Measurements from ENCODE around the gene CFAP69.

The CFAP69 gene

DNA sequence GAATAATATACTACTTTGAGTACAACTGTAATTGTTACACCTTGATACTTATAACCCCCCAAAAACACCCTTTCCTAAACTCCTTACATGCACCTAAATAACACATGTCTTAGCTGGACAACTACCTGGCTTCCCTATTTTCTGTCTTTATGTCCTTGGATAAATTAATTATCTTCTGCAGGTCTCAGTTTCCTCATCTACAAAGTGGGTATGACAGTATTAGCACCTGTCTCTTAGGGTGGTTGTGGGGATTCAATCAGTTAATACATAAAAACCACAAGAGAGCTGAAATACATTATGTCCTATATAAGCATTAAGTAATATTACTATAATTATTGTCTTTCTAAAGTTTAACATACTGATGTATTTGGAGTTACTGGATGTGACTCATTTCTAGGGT, 22.6 kb upstream of the CFAP69 start:
- TF ChIP-seq, protein P1, sequence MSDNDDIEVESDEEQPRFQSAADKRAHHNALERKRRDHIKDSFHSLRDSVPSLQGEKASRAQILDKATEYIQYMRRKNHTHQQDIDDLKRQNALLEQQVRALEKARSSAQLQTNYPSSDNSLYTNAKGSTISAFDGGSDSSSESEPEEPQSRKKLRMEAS (IDR thresholded peaks at IDR 0.05; ENCODE audit: low read depth, low read length), result no peak
- no peak for TF ChIP-seq POLR2A (IDR thresholded peaks at IDR 0.05; ENCODE audit: extremely low read depth, insufficient read length)
- TF ChIP-seq, protein P2, sequence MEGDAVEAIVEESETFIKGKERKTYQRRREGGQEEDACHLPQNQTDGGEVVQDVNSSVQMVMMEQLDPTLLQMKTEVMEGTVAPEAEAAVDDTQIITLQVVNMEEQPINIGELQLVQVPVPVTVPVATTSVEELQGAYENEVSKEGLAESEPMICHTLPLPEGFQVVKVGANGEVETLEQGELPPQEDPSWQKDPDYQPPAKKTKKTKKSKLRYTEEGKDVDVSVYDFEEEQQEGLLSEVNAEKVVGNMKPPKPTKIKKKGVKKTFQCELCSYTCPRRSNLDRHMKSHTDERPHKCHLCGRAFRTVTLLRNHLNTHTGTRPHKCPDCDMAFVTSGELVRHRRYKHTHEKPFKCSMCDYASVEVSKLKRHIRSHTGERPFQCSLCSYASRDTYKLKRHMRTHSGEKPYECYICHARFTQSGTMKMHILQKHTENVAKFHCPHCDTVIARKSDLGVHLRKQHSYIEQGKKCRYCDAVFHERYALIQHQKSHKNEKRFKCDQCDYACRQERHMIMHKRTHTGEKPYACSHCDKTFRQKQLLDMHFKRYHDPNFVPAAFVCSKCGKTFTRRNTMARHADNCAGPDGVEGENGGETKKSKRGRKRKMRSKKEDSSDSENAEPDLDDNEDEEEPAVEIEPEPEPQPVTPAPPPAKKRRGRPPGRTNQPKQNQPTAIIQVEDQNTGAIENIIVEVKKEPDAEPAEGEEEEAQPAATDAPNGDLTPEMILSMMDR (IDR thresholded peaks at IDR 0.05; ENCODE audit: low read depth, low read length), result no peak
- TF ChIP-seq MYC (IDR thresholded peaks at IDR 0.05; ENCODE audit: low read depth, low read length), result no peak
- DNase-seq (ENCODE audit: low read depth), result no peak
- no peak overlapping the region for H3K4me3 ChIP-seq (ENCODE audit: low read depth, low read length)

GRCh38 chr7:90222811-90223725, 21.9 kb upstream of the CFAP69 start:
- TF ChIP-seq MYC (IDR thresholded peaks at IDR 0.05; ENCODE audit: low read depth, low read length) (no peak), POLR2A (IDR thresholded peaks at IDR 0.05; ENCODE audit: extremely low read depth, insufficient read length) (no peak)
- TF ChIP-seq, protein P2 (IDR thresholded peaks at IDR 0.05; ENCODE audit: low read depth, low read length), result no peak
- TF ChIP-seq, protein P1 (IDR thresholded peaks at IDR 0.05; ENCODE audit: low read depth, low read length), result no peak
- no peak overlapping the region for H3K4me3 ChIP-seq (ENCODE audit: low read depth, low read length)
- no peak for DNase-seq (ENCODE audit: low read depth)

GRCh38 chr7:90224195-90224594, 20.8 kb upstream of the CFAP69 start:
- TF ChIP-seq, protein P2 (IDR thresholded peaks at IDR 0.05; ENCODE audit: low read depth, low read length), result no peak
- TF ChIP-seq, protein P1 (IDR thresholded peaks at IDR 0.05; ENCODE audit: low read depth, low read length), result no peak
- TF ChIP-seq MYC (IDR thresholded peaks at IDR 0.05; ENCODE audit: low read depth, low read length), result no peak
- TF ChIP-seq POLR2A (IDR thresholded peaks at IDR 0.05; ENCODE audit: extremely low read depth, insufficient read length), result no peak
- no peak overlapping the region for H3K4me3 ChIP-seq (ENCODE audit: low read depth, low read length)
- no peak for DNase-seq (ENCODE audit: low read depth)

DNA sequence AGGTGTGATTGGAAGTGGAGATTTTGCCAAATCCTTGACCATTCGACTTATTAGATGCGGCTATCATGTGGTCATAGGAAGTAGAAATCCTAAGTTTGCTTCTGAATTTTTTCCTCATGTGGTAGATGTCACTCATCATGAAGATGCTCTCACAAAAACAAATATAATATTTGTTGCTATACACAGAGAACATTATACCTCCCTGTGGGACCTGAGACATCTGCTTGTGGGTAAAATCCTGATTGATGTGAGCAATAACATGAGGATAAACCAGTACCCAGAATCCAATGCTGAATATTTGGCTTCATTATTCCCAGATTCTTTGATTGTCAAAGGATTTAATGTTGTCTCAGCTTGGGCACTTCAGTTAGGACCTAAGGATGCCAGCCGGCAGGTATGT, 19.8 kb upstream of the CFAP69 start:
- TF ChIP-seq, protein P2 (IDR thresholded peaks at IDR 0.05; ENCODE audit: low read depth, low read length), result no peak
- TF ChIP-seq MYC (IDR thresholded peaks at IDR 0.05; ENCODE audit: low read depth, low read length) (no peak), POLR2A (IDR thresholded peaks at IDR 0.05; ENCODE audit: extremely low read depth, insufficient read length) (no peak)
- TF ChIP-seq, protein P1 (IDR thresholded peaks at IDR 0.05; ENCODE audit: low read depth, low read length), result no peak
- DNase-seq (ENCODE audit: low read depth), result no peak
- H3K4me3 ChIP-seq (ENCODE audit: low read depth, low read length), result no peak overlapping the region

- H3K4me3 ChIP-seq (ENCODE audit: low read depth, low read length), result no peak overlapping the region
- TF ChIP-seq MYC (IDR thresholded peaks at IDR 0.05; ENCODE audit: low read depth, low read length) (no peak), POLR2A (IDR thresholded peaks at IDR 0.05; ENCODE audit: extremely low read depth, insufficient read length) (no peak)
- TF ChIP-seq, protein P1 (IDR thresholded peaks at IDR 0.05; ENCODE audit: low read depth, low read length), result no peak
- TF ChIP-seq, protein P2 (IDR thresholded peaks at IDR 0.05; ENCODE audit: low read depth, low read length), result no peak
- no peak for DNase-seq (ENCODE audit: low read depth)
Measured at GRCh38 chr7:90225601-90226000, 19.4 kb upstream of the CFAP69 start.
